Head of caudate nucleus (tissue), 42 donors: ENCODE data around the gene ITSN2.

Source experiments
- DNase-seq, 42 donors: peaks; one replicate each; pipeline versions ENCODE4 v3.0.0 to v3.0.0-alpha.2; 2020 to 2021; ENCODE audit warnings: mixed read lengths in 7 of 42
- intact Hi-C: fragments of 100-400 bp; cut with DNase I; formaldehyde crosslinking; loops from one replicate; pipeline ENCODE4 v1.15.0; 2022

The ITSN2 gene

DNA sequence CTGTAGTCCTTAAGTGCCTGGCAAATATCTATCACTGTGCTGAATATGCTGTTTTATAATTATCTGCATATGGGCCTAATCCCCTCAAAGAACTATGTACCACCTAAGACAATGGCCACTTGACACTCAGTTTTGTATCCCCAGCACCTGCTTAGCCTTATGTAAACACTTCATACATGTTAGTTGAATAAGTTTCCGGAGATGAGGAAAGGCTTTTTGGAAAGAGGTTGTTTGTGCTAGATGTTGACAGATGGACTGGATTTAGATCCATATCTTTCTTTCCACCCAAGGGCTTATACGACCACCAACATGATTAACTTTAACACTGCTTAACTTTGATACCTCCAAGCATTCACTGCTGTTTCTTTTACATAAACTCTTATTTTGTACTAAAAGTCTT is 122.2 kb downstream of the ITSN2 start:
- no peak for DNase-seq
- intact Hi-C loops = no loop called here

DNA sequence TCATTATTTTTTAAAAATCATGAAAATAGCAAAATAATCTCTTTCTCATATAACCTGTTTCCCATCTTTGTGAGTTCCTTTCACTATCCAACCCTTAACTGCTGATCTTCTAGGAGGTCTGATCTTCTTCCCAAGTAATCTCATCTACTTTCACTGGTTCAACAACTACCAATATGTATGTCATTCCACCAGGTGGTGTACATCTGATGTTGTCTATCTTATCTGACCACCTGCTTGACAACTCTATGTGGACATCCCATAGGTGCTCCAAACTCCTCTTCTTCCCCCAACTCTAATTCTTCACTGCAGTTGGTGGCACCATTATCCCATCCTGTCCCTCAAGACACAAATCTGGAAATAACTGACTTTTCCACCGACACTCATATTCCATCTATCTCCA is 123.0 kb downstream of the ITSN2 start:
- DNase-seq = no peak
- intact Hi-C loops = no loop called here

DNA sequence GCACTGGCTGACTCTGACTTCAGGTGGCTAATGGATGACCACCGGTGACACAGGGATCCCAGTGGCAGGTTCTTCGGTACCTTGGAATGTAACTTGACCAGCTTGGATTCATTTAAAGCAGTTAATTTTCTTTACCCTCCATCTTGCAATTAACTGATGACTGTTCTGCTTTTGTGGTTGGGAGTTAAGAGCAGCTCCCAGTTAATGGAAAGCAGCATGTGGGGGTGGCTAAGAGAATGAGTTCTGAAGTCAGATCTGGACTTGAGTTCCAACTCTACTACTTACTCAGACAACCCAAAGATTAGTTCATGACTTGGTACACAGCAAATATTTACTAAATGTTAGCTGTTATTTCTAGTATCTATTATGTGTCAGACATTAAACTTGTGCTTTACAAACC is 127.0 kb downstream of the ITSN2 start:
- intact Hi-C loops = no loop called here
- DNase-seq = no peak

DNA sequence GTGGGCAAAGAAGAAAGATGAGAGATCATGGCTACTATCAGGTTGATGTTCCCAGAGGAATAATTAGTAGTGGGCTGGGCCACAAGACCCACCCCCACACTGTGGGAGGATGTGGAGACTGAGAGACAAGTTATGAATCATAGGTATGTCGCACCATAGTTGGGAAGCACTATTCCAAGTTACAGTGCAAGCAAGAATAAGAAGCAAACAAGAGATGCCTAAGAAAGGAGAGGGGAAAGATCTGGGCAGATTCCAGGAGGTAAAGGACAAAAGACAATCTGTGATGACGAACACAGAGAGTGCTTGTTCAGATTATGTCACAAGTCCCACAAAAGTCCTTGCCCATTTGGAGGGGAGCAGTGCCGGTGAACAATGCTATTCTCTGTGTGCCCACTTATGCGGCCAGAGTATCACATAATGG is 128.9 kb downstream of the ITSN2 start:
- intact Hi-C loops = no loop called here
- peak; percentile 22 to 89 (median 72) for DNase-seq

DNA sequence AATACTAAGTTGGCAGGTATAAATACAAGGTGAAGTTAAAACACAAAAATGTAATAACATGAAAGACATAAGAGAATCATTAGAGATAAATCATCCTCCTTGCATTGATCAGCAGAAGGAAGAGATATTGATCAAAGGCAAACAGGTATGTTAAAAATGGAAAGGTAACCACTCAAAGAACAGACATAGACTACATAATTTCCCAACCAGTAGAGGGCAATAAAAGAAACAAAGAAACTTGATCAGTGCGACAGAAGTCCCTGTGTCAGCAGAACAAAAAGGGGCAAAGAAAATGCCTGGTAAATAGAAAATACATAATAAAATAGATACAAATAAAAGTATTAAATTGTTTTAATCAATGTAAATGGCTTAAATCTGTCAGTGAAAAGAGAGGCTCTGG is 131.9 kb downstream of the ITSN2 start:
- intact Hi-C loops = loop anchor here (5.0 kb wide), 1 partner anchor 154 kb away; no protein-coding TSS in a partner anchor
- peak in 1 of 42 donors; percentile 31 for DNase-seq

DNA sequence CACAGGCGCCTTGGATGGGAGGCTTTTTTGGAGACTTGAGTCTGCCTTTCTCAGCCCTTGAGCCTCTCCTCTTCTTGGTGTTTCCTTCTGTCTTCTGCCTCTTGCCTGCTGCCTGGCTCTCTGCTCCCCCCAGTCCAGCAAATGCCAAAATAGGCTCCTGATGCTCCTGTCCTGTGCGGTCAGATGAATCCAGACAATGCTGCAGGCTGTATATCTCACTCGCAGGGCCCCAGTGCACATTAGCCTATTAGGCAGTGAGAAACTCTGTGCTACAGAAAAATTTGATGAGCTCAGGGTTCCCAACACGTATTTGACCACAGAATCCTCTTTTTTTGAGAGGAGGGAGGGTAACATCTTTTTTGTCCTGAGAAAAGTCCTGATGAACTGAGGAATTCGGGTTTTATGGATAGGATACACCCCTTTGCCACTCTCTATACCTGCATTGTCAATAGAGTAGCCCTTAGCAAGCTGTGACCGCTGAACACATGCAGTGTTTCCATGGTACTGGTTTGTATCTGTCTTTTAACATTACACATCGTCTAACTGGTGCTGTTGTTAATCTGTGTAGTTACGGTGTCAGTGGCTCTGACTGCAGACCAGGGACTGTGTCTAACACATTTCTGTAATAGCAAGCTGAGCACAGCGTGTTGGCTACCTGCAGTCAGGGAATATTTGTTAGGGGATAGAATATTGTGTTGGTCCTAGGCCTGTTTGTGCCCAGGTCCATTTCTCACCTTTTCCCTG is 134.7 kb downstream of the ITSN2 start:
- intact Hi-C loops = loop anchor here (5.0 kb wide), 1 partner anchor 157 kb away; no protein-coding TSS in a partner anchor
- DNase-seq = no peak

DNA sequence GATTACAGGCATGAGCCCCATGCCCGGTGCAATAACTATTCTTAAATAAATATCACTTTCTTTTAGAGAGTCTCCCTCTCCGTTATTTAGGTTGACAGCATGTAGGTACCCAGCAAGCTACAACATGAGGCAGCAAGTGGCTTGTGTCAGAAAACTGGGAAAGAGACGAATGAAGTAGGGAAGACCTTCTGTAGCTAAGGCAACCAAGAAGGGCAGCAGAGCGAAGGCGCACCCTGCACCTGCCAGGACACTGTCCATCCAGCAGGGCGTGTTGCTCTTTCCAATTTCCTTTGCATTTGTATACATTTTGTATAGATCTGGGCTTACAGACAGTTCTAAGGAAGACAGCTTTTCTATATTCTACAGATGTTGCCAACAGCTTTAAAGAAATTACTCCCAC is 137.4 kb downstream of the ITSN2 start:
- DNase-seq = no peak
- intact Hi-C loops = no loop called here

DNA sequence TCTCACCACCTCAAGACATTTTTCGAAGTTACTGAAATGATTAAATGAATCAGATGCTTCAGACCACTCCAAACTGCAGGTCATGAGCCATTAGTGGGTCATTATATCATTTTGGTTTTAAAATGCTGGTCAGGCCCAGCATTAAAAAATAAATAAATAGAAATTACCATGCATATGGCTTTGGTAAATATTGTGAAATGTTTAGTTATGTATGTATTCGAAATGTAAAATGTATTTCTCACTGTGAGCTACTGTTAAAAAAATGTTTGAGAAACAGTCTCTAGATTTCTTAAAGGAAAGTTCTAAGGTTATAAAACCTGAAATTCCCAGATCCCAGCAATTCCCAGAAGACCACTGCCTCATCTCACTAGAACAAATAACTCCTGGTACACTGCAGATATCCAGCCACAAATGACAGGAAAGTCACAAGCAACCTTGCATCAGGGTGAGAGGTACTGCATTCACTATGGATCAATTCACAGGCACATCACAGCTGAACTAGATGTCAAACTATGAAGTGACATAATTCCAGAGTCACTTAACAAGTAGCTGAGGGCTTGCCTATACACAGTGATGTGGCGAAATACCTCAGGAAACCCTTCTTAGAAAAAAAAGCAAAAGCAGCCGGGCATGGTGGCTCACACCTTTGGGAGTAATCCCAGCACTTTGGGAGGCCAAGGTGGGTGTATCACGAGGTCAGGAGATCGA is 138.8 kb downstream of the ITSN2 start:
- no peak for DNase-seq
- intact Hi-C loops = no loop called here

DNA sequence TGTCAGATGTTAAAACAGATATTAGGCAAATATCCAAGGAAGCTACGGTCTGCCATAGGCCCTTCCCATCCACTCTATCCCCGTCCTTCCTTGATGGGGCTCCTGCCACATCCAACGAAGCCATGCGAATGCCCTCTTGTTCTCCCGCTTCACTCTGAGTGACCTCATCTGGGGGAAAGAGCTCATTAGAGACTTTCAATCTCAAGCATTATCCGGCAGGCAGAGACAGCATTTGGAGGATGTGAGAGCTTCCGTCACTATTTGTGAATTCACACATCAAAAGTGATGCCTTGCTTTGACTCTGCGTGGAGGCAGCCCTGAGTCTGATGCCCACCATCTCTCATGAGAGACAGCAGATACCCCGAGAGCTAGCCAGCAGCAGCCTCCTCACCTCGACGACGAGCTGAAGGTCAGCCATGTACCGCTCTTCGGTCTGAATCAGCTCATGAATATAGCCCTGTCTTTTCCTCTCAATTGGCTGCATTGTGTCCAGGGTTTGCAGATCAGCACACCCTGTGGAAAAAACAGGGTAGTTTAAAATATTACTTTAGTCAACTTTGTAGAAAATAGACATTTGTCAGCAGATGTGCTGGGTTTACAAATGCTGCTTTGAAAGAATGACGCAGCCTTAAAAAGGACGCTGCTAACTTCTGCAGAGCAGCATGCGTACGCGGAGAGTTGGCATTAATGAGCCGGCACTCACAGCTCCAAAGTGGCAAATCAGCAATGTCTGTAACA is 139.6 kb downstream of the ITSN2 start:
- peak in 15 of 42 donors; percentile 25 to 65 (median 41) for DNase-seq
- intact Hi-C loops = no loop called here

DNA sequence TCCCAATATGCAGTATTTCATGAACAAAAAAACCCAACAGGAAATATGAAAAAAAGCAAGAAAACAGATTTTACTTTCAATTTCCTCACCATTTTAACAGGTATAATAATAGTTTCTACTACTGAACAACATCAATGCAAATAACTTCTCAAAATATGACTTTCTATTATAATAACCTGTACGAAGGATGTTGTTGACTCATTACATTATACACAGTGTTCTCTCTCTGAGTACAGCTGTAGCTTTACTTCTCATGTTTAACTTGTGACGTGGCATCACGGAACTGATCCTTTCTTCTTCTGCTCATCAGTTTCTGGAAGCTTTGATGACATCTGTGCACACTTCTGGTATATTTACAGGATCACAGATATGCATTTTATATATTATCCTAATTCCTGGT is 145.5 kb downstream of the ITSN2 start:
- no peak for DNase-seq
- intact Hi-C loops = no loop called here

DNA sequence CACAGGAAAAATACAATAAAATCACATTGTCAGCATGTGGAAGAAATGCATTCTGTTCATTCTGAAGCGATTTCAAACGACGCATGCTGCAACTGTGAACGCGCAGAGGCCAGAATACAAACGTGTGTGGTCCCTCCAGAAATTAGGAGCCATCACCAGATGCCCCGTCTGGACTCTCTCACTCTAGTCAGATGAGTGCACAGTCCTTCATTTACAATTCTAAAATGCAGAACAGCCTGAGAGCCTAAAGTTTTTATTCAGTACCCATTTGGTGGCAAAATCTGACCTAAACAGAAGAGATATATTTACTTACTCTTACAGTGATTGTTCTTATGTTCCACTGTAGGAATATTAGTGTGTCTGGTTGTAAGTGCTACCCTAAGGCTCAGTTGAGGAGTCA is 148.9 kb downstream of the ITSN2 start:
- intact Hi-C loops = no loop called here
- DNase-seq = peak in 1 of 42 donors; percentile 18

DNA sequence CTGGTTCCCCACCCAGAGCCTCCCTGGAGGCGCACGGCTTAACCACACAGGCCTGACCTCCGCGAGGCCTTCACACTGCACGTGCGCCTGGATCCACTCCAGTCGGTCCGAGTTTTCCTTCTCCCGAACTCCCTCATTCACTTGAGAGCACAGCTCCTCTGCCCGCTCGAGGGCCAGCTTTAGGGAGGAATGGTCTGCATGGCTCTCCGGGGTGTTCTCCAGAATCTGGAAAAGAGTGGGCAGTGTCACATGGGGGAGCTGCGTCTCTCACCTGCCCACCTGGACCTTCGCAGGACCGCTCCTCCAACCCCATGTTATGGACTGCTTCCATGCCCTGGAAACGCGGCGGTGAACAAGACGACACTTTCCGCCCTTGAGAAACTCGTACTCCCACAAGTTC is 149.6 kb downstream of the ITSN2 start:
- intact Hi-C loops = no loop called here
- no peak for DNase-seq

DNA sequence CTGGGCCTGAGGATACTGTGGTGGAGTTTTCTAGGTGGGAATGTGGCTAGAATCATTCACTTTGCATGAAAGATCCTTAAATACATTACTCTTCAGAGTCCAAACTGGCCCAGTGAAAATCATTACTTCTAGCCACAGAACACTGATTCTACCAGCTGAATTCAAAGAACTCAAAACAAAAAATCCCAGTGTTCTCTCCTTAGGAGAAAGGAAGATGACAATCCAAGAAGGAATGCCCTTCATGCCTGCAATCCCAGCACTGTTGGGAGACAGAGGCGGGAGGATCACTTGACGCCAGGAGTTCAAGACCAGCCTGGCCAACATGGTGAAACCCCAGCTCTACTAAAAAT is 150.3 kb downstream of the ITSN2 start:
- DNase-seq = no peak
- intact Hi-C loops = no loop called here

DNA sequence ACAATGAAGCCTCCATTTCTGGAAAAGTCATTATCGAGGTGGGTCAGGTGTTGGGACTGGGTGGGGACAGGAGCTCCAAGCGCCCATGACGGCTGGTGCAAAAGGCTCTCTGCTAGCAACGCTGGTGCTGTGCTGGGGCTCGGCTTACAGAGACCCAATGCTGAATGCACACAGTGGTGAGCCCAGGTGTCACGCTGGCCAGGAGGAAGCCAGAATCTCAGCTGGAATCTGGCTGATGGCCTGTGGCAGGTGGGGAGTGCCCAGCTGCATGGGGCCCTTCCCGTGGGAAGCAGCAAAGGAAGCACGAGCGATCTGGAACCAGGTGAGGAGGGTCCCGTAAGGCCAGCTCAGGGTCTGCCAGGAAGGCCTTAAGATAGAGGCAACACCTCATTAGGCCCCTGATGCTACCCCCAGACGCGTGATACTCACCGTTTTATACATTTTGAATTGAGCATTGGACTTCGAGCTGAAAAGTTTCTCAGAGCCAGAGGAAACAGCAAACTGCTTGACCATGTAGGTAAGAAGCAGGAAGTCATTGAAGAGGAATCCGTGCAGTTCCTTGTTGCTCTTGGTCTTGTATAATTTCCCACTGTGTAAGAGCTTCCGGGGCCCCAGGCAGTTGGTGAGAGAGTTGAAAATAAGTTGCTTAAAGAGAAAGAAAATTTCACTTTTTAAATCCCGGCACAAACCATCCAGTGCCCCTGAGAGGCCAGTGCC is 150.8 kb downstream of the ITSN2 start:
- intact Hi-C loops = no loop called here
- DNase-seq = peak in 2 of 42 donors; percentile 19 to 25

DNA sequence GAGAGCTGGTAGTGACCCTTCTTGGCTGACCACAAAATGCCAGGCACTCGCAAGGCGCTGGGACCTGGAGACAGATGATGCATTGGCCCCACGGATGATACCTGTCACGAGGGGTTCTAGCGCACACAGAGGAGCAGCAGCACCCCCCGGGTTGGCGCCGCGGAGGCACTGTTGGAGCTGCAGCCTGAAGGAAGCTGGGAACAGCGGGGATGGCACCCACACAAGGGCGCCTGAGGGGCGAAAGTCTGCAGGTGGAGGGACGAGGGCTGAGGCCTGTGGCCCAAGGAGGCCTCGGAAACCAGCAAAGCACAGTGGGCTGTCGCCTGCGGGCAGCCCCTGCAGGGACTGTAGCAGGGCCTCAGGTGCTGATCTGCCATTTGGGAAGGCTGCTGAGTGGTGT is 151.8 kb downstream of the ITSN2 start:
- DNase-seq = no peak
- intact Hi-C loops = no loop called here

DNA sequence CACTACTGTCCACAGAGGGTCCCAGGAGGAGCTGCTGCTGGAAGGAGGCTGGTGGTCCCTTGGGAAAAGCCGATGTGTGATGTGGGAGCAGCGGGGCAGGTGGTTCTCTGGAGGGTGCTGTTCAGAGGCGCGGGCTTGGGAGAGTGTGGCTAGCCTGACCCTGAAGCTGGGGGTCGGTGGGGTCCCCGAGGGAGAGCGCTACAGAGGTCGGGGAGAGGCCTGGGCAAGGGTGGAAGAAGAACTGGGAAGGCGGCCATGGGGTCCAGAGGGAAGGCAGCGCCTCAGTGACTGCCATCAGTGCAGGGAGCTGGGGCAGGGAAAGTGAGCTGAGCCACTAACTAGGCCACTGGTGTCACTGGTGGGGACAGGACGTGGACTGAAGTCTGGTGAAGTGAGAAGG is 153.0 kb downstream of the ITSN2 start:
- intact Hi-C loops = no loop called here
- peak in 1 of 42 donors; percentile 22 for DNase-seq

DNA sequence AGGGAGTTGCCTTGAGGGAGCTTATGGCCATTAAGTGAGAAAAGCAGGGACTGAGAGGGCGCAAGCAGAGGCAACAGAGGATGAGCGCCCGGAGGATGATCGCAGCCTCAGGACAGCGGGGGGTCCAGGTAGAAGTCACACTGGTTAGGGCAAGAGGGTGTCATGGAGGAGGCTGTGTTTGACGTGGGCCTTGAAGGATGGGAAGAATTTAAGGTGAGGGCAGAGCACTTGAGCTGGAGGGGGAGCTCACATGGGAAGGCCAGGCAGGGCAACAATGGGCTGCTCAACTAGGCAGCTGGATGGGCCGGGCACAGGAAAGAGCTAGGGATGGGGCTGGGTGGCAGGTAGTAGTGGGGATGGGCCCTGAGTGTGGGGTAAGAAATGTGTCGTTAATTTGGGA is 153.6 kb downstream of the ITSN2 start:
- intact Hi-C loops = no loop called here
- DNase-seq = peak in 1 of 42 donors; percentile 22

DNA sequence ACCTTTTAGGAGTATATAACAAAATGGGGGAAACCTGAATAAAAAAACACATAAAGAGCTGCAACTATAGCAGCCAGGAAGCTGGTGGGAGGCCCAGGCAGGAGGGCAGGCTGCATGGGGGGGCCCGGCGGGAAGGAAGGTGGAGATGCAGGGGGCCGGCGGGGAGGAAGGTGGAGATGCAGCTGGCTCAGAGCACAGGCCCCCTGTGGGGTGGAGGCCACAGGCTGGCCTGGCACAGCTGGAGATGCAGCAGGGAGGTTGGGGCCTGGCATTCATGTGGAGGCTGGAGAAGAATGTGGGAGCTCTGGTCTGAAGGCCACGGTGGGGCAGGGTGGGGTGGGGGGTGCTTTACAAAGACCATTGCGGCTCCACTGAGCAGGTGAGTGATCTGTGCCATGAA is 154.1 kb downstream of the ITSN2 start:
- DNase-seq = peak in 1 of 42 donors; percentile 25
- intact Hi-C loops = no loop called here

DNA sequence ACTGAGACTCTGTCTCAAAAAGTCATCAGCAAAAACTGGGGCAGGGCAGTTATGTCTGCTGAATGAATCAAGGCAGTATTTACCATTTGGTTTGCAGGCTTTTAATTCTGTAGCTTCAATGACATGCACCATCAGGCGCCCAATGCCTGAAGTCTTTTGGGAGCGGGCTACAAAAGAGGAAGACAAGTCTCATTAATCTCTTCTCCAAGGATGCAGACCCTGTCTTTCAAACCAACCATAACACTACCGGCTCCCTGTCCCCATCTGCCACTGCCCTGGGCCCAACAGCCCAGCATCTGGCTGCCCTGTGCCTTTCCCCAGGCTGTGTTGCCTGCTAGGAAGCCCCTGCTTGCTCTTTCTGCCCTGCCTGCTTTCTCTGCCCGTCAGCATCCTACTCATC is 155.2 kb downstream of the ITSN2 start:
- intact Hi-C loops = no loop called here
- no peak for DNase-seq

DNA sequence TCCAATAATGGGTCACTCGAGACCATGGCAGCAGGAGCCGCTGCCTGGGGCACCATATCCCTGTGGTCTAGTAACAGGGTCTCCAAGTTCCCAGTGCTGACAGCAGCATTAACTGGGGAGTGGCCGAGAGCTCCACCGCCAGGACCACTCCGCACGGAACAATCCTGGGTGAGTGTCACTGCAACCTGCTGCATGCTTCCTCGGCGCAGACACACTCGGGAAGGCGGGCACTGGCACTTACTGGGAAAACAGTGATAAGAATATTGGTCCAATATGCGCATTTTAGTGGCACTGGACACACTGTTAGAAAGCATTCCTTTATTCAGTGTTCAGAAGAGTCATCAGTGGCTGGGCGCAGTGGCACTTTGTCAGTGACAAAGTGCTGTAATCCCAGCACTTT is 155.8 kb downstream of the ITSN2 start:
- intact Hi-C loops = no loop called here
- no peak for DNase-seq
